HCT116 (cell line): ENCODE measurements around the gene IFNA10.

Experiments
- ATF3 ChIP-seq: IDR thresholded peaks from 2 replicates; pipeline ENCODE4 v1.6.1; 2012
- CTCF ChIP-seq, 3 experiments: fragments of 200-600 bp in 1 of 3; sonication (generic) in 1 of 3; IDR thresholded peaks in 2 of 3; conservative IDR thresholded peaks in 1 of 3; 2 replicates each; pipeline ENCODE4 v1.5.1; 2012 to 2017; ENCODE audit warnings: low read depth in 2 of 3, low read length in 2 of 3, antibody characterized with exemption in 1 of 3, borderline replicate concordance in 1 of 3, control low read depth in 1 of 3, mild to moderate bottlenecking in 1 of 3, mixed read lengths in 1 of 3, mixed run types in 1 of 3, moderate library complexity in 1 of 3; ENCODE audit not compliant: insufficient read depth in 1 of 3
- EGR1 ChIP-seq: IDR thresholded peaks from 2 replicates; pipeline ENCODE4 v1.6.1; 2012; ENCODE audit warnings: low read depth
- EZH2 ChIP-seq: fragments of 200-600 bp; sonication (generic); IDR thresholded peaks from 2 replicates; pipeline ENCODE4 v1.6.1; 2017; ENCODE audit warnings: antibody characterized with exemption, mixed run types
- POLR2A ChIP-seq: IDR thresholded peaks from 2 replicates; pipeline ENCODE4 v1.7.0; 2011; ENCODE audit warnings: borderline replicate concordance; ENCODE audit not compliant: insufficient read depth, insufficient read length; ENCODE audit errors: extremely low read depth
- POLR2AphosphoS5 ChIP-seq: IDR thresholded peaks from 2 replicates; pipeline ENCODE4 v1.6.1; 2011; ENCODE audit warnings: mild to moderate bottlenecking, low read depth, low read length, moderate library complexity
- REST ChIP-seq: IDR thresholded peaks from 2 replicates; pipeline ENCODE4 v1.6.1; 2012; ENCODE audit warnings: low read depth
- ZBTB33 ChIP-seq: IDR thresholded peaks from 2 replicates; pipeline ENCODE4 v1.6.1; 2011; ENCODE audit warnings: mild to moderate bottlenecking, low read length, moderate library complexity; ENCODE audit not compliant: insufficient replicate concordance; ENCODE audit errors: extremely low read depth
- ZNF274 ChIP-seq: fragments of 200-500 bp; sonication (Bioruptor generic); IDR thresholded peaks from 2 replicates; pipeline ENCODE4 v1.6.1; 2014; ENCODE audit warnings: mild to moderate bottlenecking, low read depth, low read length, inconsistent platforms

- TF ChIP-seq EZH2 (no peak), ZBTB33 (no peak), EGR1 (no peak), ZNF274 (no peak), POLR2A (no peak), CTCF (IDR thresholded peaks at IDR 0.05 in 2 of 3, conservative IDR thresholded peaks at IDR 0.05 in 1 of 3; ENCODE audit: borderline replicate concordance in 1 of 3, insufficient read depth in 1 of 3, low read depth in 2 of 3, low read length in 2 of 3) (no peak), POLR2AphosphoS5 (no peak), ATF3 (no peak), REST (no peak)
These were observed 33.0 kb upstream of the IFNA10 start, which contains the start of gene IFNA14 for GRCh38 chr9:21239911-21240310.
